ENCODE data around the gene TSPOAP1.

Gene TSPOAP1

GRCh38 chr17:58318065-58318481, 10.5 kb downstream of the TSPOAP1 start:
- no peak for DNase-seq (ENCODE audit: low spot score)

GRCh38 chr17:58317421-58318064, 11.1 kb downstream of the TSPOAP1 start:
- no peak for DNase-seq (ENCODE audit: low spot score)

GRCh38 chr17:58316260-58316960, 12.2 kb downstream of the TSPOAP1 start:
- no peak for DNase-seq (ENCODE audit: low spot score)

GRCh38 chr17:58315750-58316149, 12.8 kb downstream of the TSPOAP1 start:
- peak; percentile 15 for DNase-seq (ENCODE audit: low spot score)

GRCh38 chr17:58315281-58315711, 13.3 kb downstream of the TSPOAP1 start:
- no peak for DNase-seq (ENCODE audit: low spot score)

- DNase-seq (ENCODE audit: low spot score): no peak
Measured at GRCh38 chr17:58314706-58315015, 13.9 kb downstream of the TSPOAP1 start.

GRCh38 chr17:58313815-58314705, 14.5 kb downstream of the TSPOAP1 start:
- DNase-seq (ENCODE audit: low spot score): peak; percentile 82

- DNase-seq (ENCODE audit: low spot score): peak; percentile 25
Measured at GRCh38 chr17:58312829-58313228, 15.8 kb downstream of the TSPOAP1 start.

- DNase-seq (ENCODE audit: low spot score): peak; percentile 39
Measured at GRCh38 chr17:58312021-58312630, 16.5 kb downstream of the TSPOAP1 start.

- peak; percentile 35 for DNase-seq (ENCODE audit: low spot score)
Measured at GRCh38 chr17:58311429-58311894, 17.1 kb downstream of the TSPOAP1 start.

- DNase-seq (ENCODE audit: low spot score): peak; percentile 48
Measured at GRCh38 chr17:58310511-58311428, 17.8 kb downstream of the TSPOAP1 start.

- DNase-seq (ENCODE audit: low spot score): no peak
Measured at GRCh38 chr17:58309918-58310259, 18.7 kb downstream of the TSPOAP1 start.

- peak; percentile 19 for DNase-seq (ENCODE audit: low spot score)
Measured at GRCh38 chr17:58308985-58309917, 19.3 kb downstream of the TSPOAP1 start.

- DNase-seq (ENCODE audit: low spot score): peak; percentile 74
Measured at GRCh38 chr17:58308173-58308984, 20.2 kb downstream of the TSPOAP1 start.

GRCh38 chr17:58307468-58308172, 21.0 kb downstream of the TSPOAP1 start:
- DNase-seq (ENCODE audit: low spot score): peak; percentile 25

- peak; percentile 31 for DNase-seq (ENCODE audit: low spot score)
Measured at GRCh38 chr17:58306131-58306951, 22.3 kb downstream of the TSPOAP1 start.

- DNase-seq (ENCODE audit: low spot score): peak; percentile 39
Measured at GRCh38 chr17:58305626-58306025, 23.0 kb downstream of the TSPOAP1 start.

Data from D341Med (cell line).